Suprapubic skin (tissue), 4 donors: ENCODE results near the gene KLHDC8A.

Experiments used
- CTCF ChIP-seq, 2 donors: fragments of 200-600 bp in 1 of 2; fragments of 450-650 bp in 1 of 2; sonication (generic) in 1 of 2; IDR thresholded peaks; one replicate each; pipeline ENCODE4 v1.5.1; 2016 to 2019; ENCODE audit warnings: antibody characterized with exemption in 2 of 2, mild to moderate bottlenecking in 1 of 2, moderate library complexity in 1 of 2
- EP300 ChIP-seq: sonication (generic); formaldehyde crosslinking; IDR thresholded peaks from one replicate; pipeline ENCODE4 v1.6.1; 2017; ENCODE audit warnings: antibody characterized with exemption
- POLR2A ChIP-seq, 2 donors: fragments of 450-650 bp; IDR thresholded peaks; one replicate each; pipeline ENCODE4 v1.6.1; 2017; ENCODE audit warnings: antibody characterized with exemption in 2 of 2, mild to moderate bottlenecking in 2 of 2, moderate library complexity in 2 of 2
- POLR2AphosphoS5 ChIP-seq, 3 donors: sonication (generic); formaldehyde crosslinking; IDR thresholded peaks; one replicate each; pipeline ENCODE4 v1.6.1; 2017; ENCODE audit warnings: antibody characterized with exemption in 3 of 3

GRCh38 chr1:205329719-205330118, 27.0 kb downstream of the KLHDC8A start:
- no peak for TF ChIP-seq CTCF (IDR thresholded peaks at IDR 0.05)
- no peak for TF ChIP-seq POLR2A (IDR thresholded peaks at IDR 0.05)
- TF ChIP-seq POLR2AphosphoS5 (IDR thresholded peaks at IDR 0.05) = no peak
- TF ChIP-seq EP300 = no peak
